Stimulated activated CD4-positive, alpha-beta T cell treated with anti-CD3 and anti-CD28 coated beads, TNF-alpha, amount 100 ng/mL, for 24 hours (primary cell): ENCODE results near the gene YRDC.

Experiments used
- DNase-seq, 3 experiments: peaks; one replicate each; pipeline ENCODE4 v3.0.0-alpha.2; 2020; ENCODE audit warnings: low read depth in 3 of 3

YRDC gene

GRCh38 chr1:37807555-37808368, at the start of gene YRDC, which contains the start of gene C1orf122:
TSS of gene YRDC (minus strand) at chr1:37808208. CDS start at chr1:37808180, 28 bp downstream.
TSS of gene C1orf122 (plus strand) at chr1:37807790. CDS start at chr1:37808405, 615 bp downstream.
- peak; percentile 89 to 94 (median 90) for DNase-seq

- no peak for DNase-seq
These were observed 46.4 kb upstream of the YRDC start for GRCh38 chr1:37854406-37854805.

GRCh38 chr1:37853157-37853556, 45.1 kb upstream of the YRDC start:
- DNase-seq, result no peak

- DNase-seq, result no peak
These were observed 43.8 kb upstream of the YRDC start for GRCh38 chr1:37851782-37852210.

GRCh38 chr1:37851262-37851661, 43.3 kb upstream of the YRDC start:
- no peak for DNase-seq

GRCh38 chr1:37850352-37850955, 42.4 kb upstream of the YRDC start:
- no peak for DNase-seq

GRCh38 chr1:37849480-37849879, 41.5 kb upstream of the YRDC start:
- no peak for DNase-seq

GRCh38 chr1:37846647-37847339, 38.8 kb upstream of the YRDC start:
- no peak for DNase-seq

GRCh38 chr1:37845786-37846185, 37.8 kb upstream of the YRDC start:
- no peak for DNase-seq

GRCh38 chr1:37845049-37845646, 37.1 kb upstream of the YRDC start:
- no peak for DNase-seq

GRCh38 chr1:37844536-37844935, 36.5 kb upstream of the YRDC start:
- no peak for DNase-seq

GRCh38 chr1:37841652-37842051, 33.6 kb upstream of the YRDC start:
- no peak for DNase-seq

GRCh38 chr1:37840711-37841110, 32.7 kb upstream of the YRDC start:
- no peak for DNase-seq

GRCh38 chr1:37839676-37840075, 31.7 kb upstream of the YRDC start:
- no peak for DNase-seq

GRCh38 chr1:37836788-37837187, 28.8 kb upstream of the YRDC start:
- DNase-seq, result no peak

- DNase-seq, result no peak
These were observed 23.8 kb upstream of the YRDC start for GRCh38 chr1:37831809-37832208.

GRCh38 chr1:37831109-37831508, 23.1 kb upstream of the YRDC start:
- DNase-seq, result no peak

GRCh38 chr1:37828410-37829074, 20.5 kb upstream of the YRDC start:
- DNase-seq, result no peak

- no peak for DNase-seq
These were observed 17.5 kb upstream of the YRDC start for GRCh38 chr1:37825506-37825905.

GRCh38 chr1:37824001-37824400, 16.0 kb upstream of the YRDC start:
- no peak for DNase-seq
